ENCODE data around the gene KDM4B. TPM values are rescaled to one million over a fixed set of nuclear protein-coding genes. Genes with fewer than 3 reads are reported as not detected.

The KDM4B gene
- total and polyA plus RNA-seq, 9 of the 15 experiments (the other 6 are each of a cell fraction or from before 2014, with no cell fraction given): 0.21 to 29.9 (median 7.3) TPM

DNA sequence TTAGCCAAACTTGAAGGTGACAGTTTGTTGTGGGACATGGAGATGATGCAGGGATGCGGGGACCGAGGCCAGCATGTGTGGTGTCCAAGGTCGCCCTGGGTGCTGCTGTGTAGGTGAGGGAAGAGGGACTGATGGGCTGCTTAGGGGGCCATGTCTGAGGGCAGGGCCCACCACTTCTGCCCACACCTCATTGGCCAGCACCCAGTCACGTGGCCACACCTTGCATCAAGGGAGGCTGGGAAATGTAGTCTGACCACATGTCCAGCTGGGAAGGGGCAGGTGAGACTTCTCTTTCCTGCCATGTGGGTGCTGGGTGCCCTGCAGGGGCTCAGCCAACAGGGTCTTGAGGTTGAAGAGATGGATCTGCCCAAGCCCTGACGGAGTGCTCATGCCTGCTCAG lies 88.9 kb downstream of the KDM4B start (continued):
- TF ChIP-seq, protein P1, sequence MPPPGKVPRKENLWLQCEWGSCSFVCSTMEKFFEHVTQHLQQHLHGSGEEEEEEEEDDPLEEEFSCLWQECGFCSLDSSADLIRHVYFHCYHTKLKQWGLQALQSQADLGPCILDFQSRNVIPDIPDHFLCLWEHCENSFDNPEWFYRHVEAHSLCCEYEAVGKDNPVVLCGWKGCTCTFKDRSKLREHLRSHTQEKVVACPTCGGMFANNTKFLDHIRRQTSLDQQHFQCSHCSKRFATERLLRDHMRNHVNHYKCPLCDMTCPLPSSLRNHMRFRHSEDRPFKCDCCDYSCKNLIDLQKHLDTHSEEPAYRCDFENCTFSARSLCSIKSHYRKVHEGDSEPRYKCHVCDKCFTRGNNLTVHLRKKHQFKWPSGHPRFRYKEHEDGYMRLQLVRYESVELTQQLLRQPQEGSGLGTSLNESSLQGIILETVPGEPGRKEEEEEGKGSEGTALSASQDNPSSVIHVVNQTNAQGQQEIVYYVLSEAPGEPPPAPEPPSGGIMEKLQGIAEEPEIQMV (tag; conservative IDR thresholded peaks at IDR 0.05; ENCODE audit: low read depth): no peak
- TF ChIP-seq NFYB (IDR thresholded peaks at IDR 0.05; ENCODE audit: extremely low read depth, insufficient read length): peak; percentile 52
- no peak for TF ChIP-seq TBL1XR1 (IDR thresholded peaks at IDR 0.05; ENCODE audit: low read length in 2 of 2)
- no peak for TF ChIP-seq MED1 (CRISPR knock-in tag; IDR thresholded peaks at IDR 0.05; ENCODE audit: borderline replicate concordance)
- peak; percentile 90 for TF ChIP-seq RAD51 (IDR thresholded peaks at IDR 0.05; ENCODE audit: borderline replicate concordance, low read depth)
- TF ChIP-seq SIX5 (IDR thresholded peaks at IDR 0.05; ENCODE audit: borderline replicate concordance in 1 of 2, insufficient read depth in 1 of 2, low read depth in 1 of 2, low read length in 2 of 2): peak; percentile 54 to 67; a peak in 3 of 4 replicates
- TF ChIP-seq CREM (IDR thresholded peaks at IDR 0.05; ENCODE audit: low read depth): peak; percentile 52; the same call in 1 of the 2 replicates
- TF ChIP-seq YY1 (IDR thresholded peaks at IDR 0.05; ENCODE audit: borderline replicate concordance in 1 of 3, control insufficient read depth in 1 of 3, extremely low read depth in 1 of 3, insufficient read depth in 3 of 3, insufficient read length in 1 of 3, insufficient replicate concordance in 2 of 3, low read depth in 1 of 3, low read length in 2 of 3): peak in 1 of 3 experiments; percentile 46
- TF ChIP-seq CC2D1A (IDR thresholded peaks at IDR 0.05): no peak
- TF ChIP-seq TFAP4 (CRISPR knock-in tag; IDR thresholded peaks at IDR 0.05; ENCODE audit: borderline replicate concordance): peak; percentile 83; the same call in 1 of the 2 replicates
- TF ChIP-seq FOXJ2 (tag; IDR thresholded peaks at IDR 0.05): no peak
- TF ChIP-seq, protein P2, sequence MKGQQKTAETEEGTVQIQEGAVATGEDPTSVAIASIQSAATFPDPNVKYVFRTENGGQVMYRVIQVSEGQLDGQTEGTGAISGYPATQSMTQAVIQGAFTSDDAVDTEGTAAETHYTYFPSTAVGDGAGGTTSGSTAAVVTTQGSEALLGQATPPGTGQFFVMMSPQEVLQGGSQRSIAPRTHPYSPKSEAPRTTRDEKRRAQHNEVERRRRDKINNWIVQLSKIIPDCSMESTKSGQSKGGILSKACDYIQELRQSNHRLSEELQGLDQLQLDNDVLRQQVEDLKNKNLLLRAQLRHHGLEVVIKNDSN (CRISPR knock-in tag; IDR thresholded peaks at IDR 0.05): peak; percentile 97
- no peak for TF ChIP-seq PCBP2 (IDR thresholded peaks at IDR 0.05; ENCODE audit: low read depth, low read length, poor library complexity, severe bottlenecking)
- TF ChIP-seq MAZ (CRISPR knock-in tag; conservative IDR thresholded peaks at IDR 0.05 in 1 of 2, IDR thresholded peaks at IDR 0.05 in 1 of 2): no peak
- no peak for TF ChIP-seq CHAMP1 (IDR thresholded peaks at IDR 0.05)
- no peak for TF ChIP-seq CTCFL (IDR thresholded peaks at IDR 0.05; ENCODE audit: borderline replicate concordance, insufficient read depth, low read depth, low read length, poor library complexity, severe bottlenecking)
- TF ChIP-seq TEAD2 (tag; IDR thresholded peaks at IDR 0.05): no peak
- no peak for TF ChIP-seq NR2C1 (IDR thresholded peaks at IDR 0.05)
- TF ChIP-seq NR2C1 (tag; IDR thresholded peaks at IDR 0.05): no peak
